BJ (cell line): ENCODE results near the gene CCDC187. TPM values are rescaled to one million over a fixed set of nuclear protein-coding genes. Genes with fewer than 3 reads are reported as not detected.

Source experiments
- CTCF ChIA-PET: fragments of 350-600 bp; formaldehyde crosslinking; extraction: SDS; loops from one replicate; lab custom pipeline; 2021; ENCODE audit warnings: antibody characterized with exemption, inconsistent platforms; lab: Yijun Ruan, JAX
- POLR2A ChIA-PET: fragments of 300-600 bp; sonication (Branson Sonifier 250); formaldehyde crosslinking; extraction: SDS; loops from one replicate; lab custom pipeline; 2021; ENCODE audit warnings: antibody characterized with exemption; lab: Charles Lee
- DNase-seq: peaks from one replicate; pipeline ENCODE4 v3.0.0-alpha.2; 2011; ENCODE audit warnings: low read depth
- H3K27me3 ChIP-seq: 2 replicates; pipeline ENCODE4 v1.6.0; 2011; ENCODE audit warnings: low read length; ENCODE audit not compliant: control insufficient read depth, insufficient read depth
- H3K36me3 ChIP-seq: 2 replicates; pipeline ENCODE4 v1.5.1; 2011; ENCODE audit warnings: low read length; ENCODE audit not compliant: control insufficient read depth, insufficient read depth
- H3K4me3 ChIP-seq: 2 replicates; pipeline ENCODE4 v1.5.1; 2011; ENCODE audit warnings: low read depth, mild to moderate bottlenecking, control low read depth, low read length
- CTCF ChIP-seq: IDR thresholded peaks from 2 replicates; pipeline ENCODE4 v1.5.1; 2011; ENCODE audit warnings: low read depth, mild to moderate bottlenecking, control low read depth, inconsistent platforms, low read length, moderate library complexity; ENCODE audit not compliant: insufficient read depth
- polyA plus RNA-seq: library from polyadenylated mRNA; depleted of rRNA; stranded (reverse); fragments of >200 nt; gene quantifications from 2 replicates; pipeline ENCODE4 v1.2.3, GENCODE V29; 2011

The CCDC187 gene
- polyA plus RNA-seq, 1 experiment = not detected

DNA sequence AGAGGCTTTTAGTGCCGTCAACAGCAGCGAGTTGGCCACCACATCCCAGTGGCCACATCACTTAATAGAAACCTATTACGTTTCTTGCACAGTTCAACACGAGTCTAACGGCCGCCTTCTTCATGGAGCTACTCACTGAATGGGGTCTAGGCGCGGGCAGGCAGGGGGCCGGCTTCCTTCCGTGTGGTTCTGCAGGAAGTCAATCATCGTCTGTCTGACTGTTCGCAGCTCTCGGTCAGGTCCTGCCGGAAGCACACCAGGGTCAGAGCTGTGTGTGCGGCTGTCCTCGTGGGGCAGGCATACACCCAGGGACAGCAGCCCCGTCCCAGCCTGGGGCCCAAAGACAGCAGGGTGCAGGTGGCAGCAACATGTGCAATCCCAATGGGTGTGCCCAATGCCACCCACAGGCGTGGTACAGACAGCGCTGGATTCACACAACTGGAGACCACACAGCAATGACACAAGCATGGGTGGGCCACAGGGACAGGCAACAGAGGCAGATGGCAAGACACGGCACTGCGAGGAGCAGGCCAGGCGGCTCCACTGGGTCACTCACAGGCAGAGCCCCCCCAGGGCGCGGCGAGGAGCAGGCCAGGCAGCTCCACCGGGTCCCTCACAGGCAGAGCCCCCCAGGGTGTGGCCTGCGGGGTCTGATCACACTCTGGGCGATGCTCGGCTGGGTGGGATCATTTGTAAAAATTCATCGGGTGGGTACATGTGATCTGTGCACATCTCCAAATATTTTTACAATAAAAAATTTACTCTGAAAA, 79.8 kb downstream of the CCDC187 start:
- Histone ChIP-seq H3K27me3 (no peaks in the 10 kb centered on the region), H3K4me3 (no peak overlapping the region), H3K36me3 (peaks cover 8% of the 10 kb centered on the region)
- ChIA-PET POLR2A (no interaction called here), CTCF (interaction anchor here (1.1 to 1.4 kb wide), 4 partner anchors 8 to 80 kb away, joined by 3 to 5 read pairs (median 4); no protein-coding TSS in a partner anchor)
- DNase-seq = no peak
- no peak for TF ChIP-seq CTCF

DNA sequence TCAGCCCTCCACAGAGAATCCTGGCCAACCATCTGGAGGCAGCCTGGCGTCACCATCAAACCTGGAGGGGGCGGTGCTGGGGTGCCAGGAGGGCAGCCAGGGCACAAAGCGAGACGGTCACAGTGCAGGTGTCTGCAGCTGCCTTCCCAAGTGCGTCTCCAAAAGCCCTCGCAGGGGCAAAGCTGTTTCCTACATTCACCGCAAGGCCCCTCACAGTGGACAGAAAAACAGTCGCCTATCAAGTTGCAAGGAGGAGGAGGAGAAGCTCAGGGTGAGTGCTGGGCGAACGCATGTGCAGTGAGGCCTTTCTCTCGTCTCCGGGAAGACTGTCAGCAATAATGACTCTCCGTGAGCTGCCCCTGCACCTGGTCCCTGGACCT, 81.0 kb downstream of the CCDC187 start:
- CTCF ChIA-PET = no interaction called here
- no peak overlapping the region for H3K4me3 ChIP-seq
- H3K36me3 ChIP-seq = peaks cover 13% of the 10 kb centered on the region
- TF ChIP-seq CTCF = no peak
- POLR2A ChIA-PET = no interaction called here
- no peaks in the 10 kb centered on the region for H3K27me3 ChIP-seq
- DNase-seq = no peak

DNA sequence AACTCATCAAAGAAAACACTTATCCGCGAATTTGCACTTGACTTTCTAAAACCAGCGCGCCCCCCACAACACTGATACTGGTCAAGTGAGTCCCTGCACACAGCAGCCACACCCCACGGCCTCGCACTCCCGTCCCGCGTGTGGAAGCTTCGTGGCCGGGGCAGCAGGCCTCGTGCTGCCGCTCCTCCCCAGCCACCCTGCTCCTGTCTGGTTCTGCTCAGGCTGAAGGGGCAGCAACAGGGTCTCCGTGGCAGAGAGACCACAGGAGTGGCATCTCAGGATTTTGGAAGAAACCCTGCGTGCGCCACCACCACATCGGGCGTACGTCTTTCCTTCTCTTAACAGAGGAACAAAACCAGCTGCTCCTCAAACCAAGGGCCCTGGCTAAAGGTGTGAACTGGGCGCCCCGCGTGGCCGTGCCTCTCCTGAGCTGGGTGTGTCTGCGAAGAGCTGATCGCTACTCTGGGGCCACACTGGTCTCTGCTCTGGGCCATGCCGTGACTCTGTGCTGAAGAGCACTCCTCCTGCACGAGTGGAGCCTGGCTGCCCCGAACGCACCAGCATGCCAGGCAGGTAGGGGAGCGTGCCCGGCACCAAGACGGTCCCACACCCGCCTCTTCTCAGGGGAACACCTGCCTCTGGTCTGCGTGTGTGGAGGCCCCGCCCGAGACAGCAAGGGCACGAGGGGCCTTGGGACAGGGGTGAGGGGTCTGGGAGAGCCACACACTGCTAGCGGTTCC, 81.6 kb downstream of the CCDC187 start:
- no peaks in the 10 kb centered on the region for H3K27me3 ChIP-seq
- POLR2A ChIA-PET = no interaction called here
- H3K4me3 ChIP-seq = no peak overlapping the region
- H3K36me3 ChIP-seq = peaks cover 13% of the 10 kb centered on the region
- no peak for DNase-seq
- CTCF ChIA-PET = no interaction called here
- TF ChIP-seq CTCF = no peak

- no peak for DNase-seq
- ChIA-PET POLR2A (no interaction called here), CTCF (interaction anchor here (0.9 kb wide), 1 partner anchor 16 kb away, joined by 3 read pairs; no protein-coding TSS in a partner anchor)
- Histone ChIP-seq H3K27me3 (no peaks in the 10 kb centered on the region), H3K4me3 (no peak overlapping the region), H3K36me3 (peaks cover 13% of the 10 kb centered on the region)
- no peak for TF ChIP-seq CTCF
These were observed 83.7 kb downstream of the CCDC187 start for GRCh38 chr9:136220017-136220729.

DNA sequence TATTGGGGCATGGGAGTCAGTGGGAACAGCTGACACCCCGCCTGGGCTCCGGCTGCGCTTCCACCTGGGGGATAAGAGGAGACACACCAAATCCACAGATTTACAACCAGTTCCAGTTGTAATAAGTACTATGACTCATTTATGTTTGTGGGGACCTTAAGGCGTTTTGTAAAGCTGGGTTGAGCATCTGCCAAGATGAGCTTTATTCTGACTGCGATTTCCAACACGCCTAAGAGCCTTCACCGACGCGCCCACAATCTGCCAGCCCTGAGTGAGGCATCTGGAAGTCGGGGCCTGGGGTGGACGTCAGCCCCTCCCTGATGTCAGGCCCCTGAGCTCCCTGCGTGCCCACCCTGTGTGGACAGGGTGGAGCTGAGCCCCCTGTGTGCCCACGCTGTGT, 84.6 kb downstream of the CCDC187 start:
- peaks cover 19% of the 10 kb centered on the region for H3K36me3 ChIP-seq
- no peak overlapping the region for H3K4me3 ChIP-seq
- peak; percentile 5 for DNase-seq
- ChIA-PET POLR2A (no interaction called here), CTCF (interaction anchor here (0.9 kb wide), 1 partner anchor 17 kb away, joined by 3 read pairs; no protein-coding TSS in a partner anchor)
- no peak for TF ChIP-seq CTCF
- no peaks in the 10 kb centered on the region for H3K27me3 ChIP-seq
